Panc1 (cell line): ENCODE data around the gene AKAP10. TPM values are rescaled to one million over a fixed set of nuclear protein-coding genes. Genes with fewer than 3 reads are reported as not detected.

Source experiments
- ATAC-seq: fragments of 200-7000 bp; cut with Tn5 transposase; 2 replicates; pipeline ENCODE4 v1.9.1; 2020; ENCODE audit warnings: mild to moderate bottlenecking, moderate library complexity
- BruUV-seq: library from RNA; stranded (reverse); fragments of 400-500 nt; replicated peaks from 2 replicates; lab custom pipeline; 2021; lab: Mats Ljungman, UMichigan
- CTCF ChIA-PET: fragments of 300-600 bp; sonication (Branson Sonifier 250); formaldehyde crosslinking; loops from one replicate; lab custom pipeline; 2022; ENCODE audit warnings: antibody characterized with exemption; lab: Charles Lee
- POLR2A ChIA-PET: fragments of 300-600 bp; sonication (Branson Sonifier 250); formaldehyde crosslinking; loops from one replicate; lab custom pipeline; 2022; ENCODE audit warnings: antibody characterized with exemption; lab: Charles Lee
- DNase-seq: peaks from one replicate; pipeline ENCODE4 v3.0.0-alpha.2; 2010; ENCODE audit warnings: low read depth, low spot score
- H3K27ac ChIP-seq: 2 replicates; pipeline ENCODE4 v1.5.1; 2011; ENCODE audit warnings: mild to moderate bottlenecking, low read length, inconsistent platforms
- H3K27me3 ChIP-seq: fragments of 200-500 bp; sonication (Bioruptor generic); 2 replicates; pipeline ENCODE4 v1.6.0; 2014; ENCODE audit warnings: low read length, inconsistent platforms; ENCODE audit not compliant: control insufficient read depth, insufficient read depth
- H3K36me3 ChIP-seq: fragments of 200-500 bp; sonication (Bioruptor generic); 2 replicates; pipeline ENCODE4 v1.5.1; 2014; ENCODE audit warnings: inconsistent platforms, mild to moderate bottlenecking, low read length, moderate library complexity; ENCODE audit not compliant: control insufficient read depth, insufficient read depth
- H3K4me1 ChIP-seq: 2 replicates; pipeline ENCODE4 v1.5.1; 2011; ENCODE audit warnings: inconsistent platforms, mild to moderate bottlenecking, low read length, moderate library complexity; ENCODE audit not compliant: control insufficient read depth, insufficient read depth
- H3K4me3 ChIP-seq, 2 experiments: 2 replicates each; pipeline ENCODE4 v1.5.1; 2011 to 2012; ENCODE audit warnings: low read depth in 2 of 2, low read length in 2 of 2, mild to moderate bottlenecking in 2 of 2, inconsistent platforms in 1 of 2, moderate library complexity in 1 of 2
- H3K9me3 ChIP-seq: fragments of 200-500 bp; sonication (Bioruptor generic); 2 replicates; pipeline ENCODE4 v1.5.1; 2014; ENCODE audit warnings: low read depth, mild to moderate bottlenecking, inconsistent platforms, low read length, moderate library complexity; ENCODE audit not compliant: control insufficient read depth, insufficient read depth
- POLR2AphosphoS5 ChIP-seq: IDR thresholded peaks from 2 replicates; pipeline ENCODE4 v1.6.1; 2012; ENCODE audit warnings: mild to moderate bottlenecking, low read depth, low read length, moderate library complexity
- REST ChIP-seq, 2 experiments: IDR thresholded peaks; 2 replicates each; pipeline ENCODE4 v1.6.1; 2011 to 2012; ENCODE audit warnings: low read depth in 2 of 2, control low read depth in 1 of 2, low read length in 1 of 2, mild to moderate bottlenecking in 1 of 2, moderate library complexity in 1 of 2; ENCODE audit not compliant: insufficient read depth in 1 of 2
- SIN3A ChIP-seq: IDR thresholded peaks from 2 replicates; pipeline ENCODE4 v1.6.1; 2012; ENCODE audit warnings: low read depth, mild to moderate bottlenecking, low read length, moderate library complexity, borderline replicate concordance; ENCODE audit not compliant: insufficient read depth
- TCF7L2 ChIP-seq: IDR thresholded peaks from 2 replicates; pipeline ENCODE4 v1.6.1; 2011; ENCODE audit warnings: mild to moderate bottlenecking, low read depth, low read length, inconsistent platforms
- in situ Hi-C: cut with HindIII; loops from 2 replicates; pipeline ENCODE4 v1.10.0; 2016; ENCODE audit warnings: low sequenced_read_pairs, low pct_unique_long_range_greater_than_20kb
- intact Hi-C: fragments of 100-400 bp; cut with micrococcal nuclease; formaldehyde crosslinking; loops from one replicate; pipeline ENCODE4 v1.10.0; 2022; ENCODE audit not compliant: unreplicated experiment
- total RNA-seq: library from RNA; stranded (reverse); gene quantifications from one replicate; pipeline ENCODE4 v1.2.1, GENCODE V29; 2021; ENCODE audit not compliant: unreplicated experiment

The AKAP10 gene
- total RNA-seq, 1 experiment from 2014 or later = 24.6 TPM

- Histone ChIP-seq H3K9me3 (no peaks in the 10 kb centered on the region), H3K36me3 (no peaks in the 10 kb centered on the region), H3K27ac (no peak overlapping the region), H3K4me1 (no peaks in the 10 kb centered on the region), H3K27me3 (no peaks in the 10 kb centered on the region), H3K4me3 (no peak overlapping the region)
- ChIA-PET CTCF (no interaction called here), POLR2A (no interaction called here)
- no peak for DNase-seq
- no peak for ATAC-seq
- intact Hi-C loops = no loop called here
- in situ Hi-C loops = no loop called here
- BruUV-seq = no TSS peak
- TF ChIP-seq POLR2AphosphoS5 (no peak), REST (IDR thresholded peaks at IDR 0.05; ENCODE audit: insufficient read depth in 1 of 2, low read depth in 2 of 2, low read length in 1 of 2) (no peak), SIN3A (no peak)
Measured at GRCh38 chr17:19986941-19987861, 9.6 kb upstream of the AKAP10 start.

- ATAC-seq (no peak), DNase-seq (no peak)
- BruUV-seq = no TSS peak
- no peak overlapping the region for H3K27ac ChIP-seq
- TF ChIP-seq REST (IDR thresholded peaks at IDR 0.05; ENCODE audit: insufficient read depth in 1 of 2, low read depth in 2 of 2, low read length in 1 of 2) = no peak
- TF ChIP-seq TCF7L2 = no peak
- no peak for TF ChIP-seq POLR2AphosphoS5
- no peak for TF ChIP-seq SIN3A
- in situ Hi-C loops = no loop called here
- POLR2A ChIA-PET = no interaction called here
- peaks cover 4% of the 10 kb centered on the region; the same call in 1 of the 2 replicates for H3K36me3 ChIP-seq
- intact Hi-C loops = no loop called here
- H3K9me3 ChIP-seq = no peaks in the 10 kb centered on the region
- CTCF ChIA-PET = no interaction called here
- H3K4me3 ChIP-seq = no peak overlapping the region
- no peaks in the 10 kb centered on the region; the same call in 1 of the 2 replicates for H3K4me1 ChIP-seq
- H3K27me3 ChIP-seq = no peaks in the 10 kb centered on the region
Measured at GRCh38 chr17:19979917-19980770, 2.5 kb upstream of the AKAP10 start.
